GM23248 (cell line): ENCODE data around the gene CAPN14.

ENCODE experiments used
- EZH2 ChIP-seq: fragments of 200-600 bp; sonication (generic); IDR thresholded peaks from 2 replicates; pipeline ENCODE4 v1.6.1; 2018; ENCODE audit warnings: antibody characterized with exemption, mild to moderate bottlenecking; ENCODE audit not compliant: insufficient read depth, poor library complexity, severe bottlenecking
- EZH2phosphoT487 ChIP-seq: fragments of 200-600 bp; sonication (generic); IDR thresholded peaks from 2 replicates; pipeline ENCODE4 v1.6.1; 2018; ENCODE audit warnings: antibody characterized with exemption, moderate library complexity, mild to moderate bottlenecking, low read depth; ENCODE audit not compliant: insufficient read depth

DNA sequence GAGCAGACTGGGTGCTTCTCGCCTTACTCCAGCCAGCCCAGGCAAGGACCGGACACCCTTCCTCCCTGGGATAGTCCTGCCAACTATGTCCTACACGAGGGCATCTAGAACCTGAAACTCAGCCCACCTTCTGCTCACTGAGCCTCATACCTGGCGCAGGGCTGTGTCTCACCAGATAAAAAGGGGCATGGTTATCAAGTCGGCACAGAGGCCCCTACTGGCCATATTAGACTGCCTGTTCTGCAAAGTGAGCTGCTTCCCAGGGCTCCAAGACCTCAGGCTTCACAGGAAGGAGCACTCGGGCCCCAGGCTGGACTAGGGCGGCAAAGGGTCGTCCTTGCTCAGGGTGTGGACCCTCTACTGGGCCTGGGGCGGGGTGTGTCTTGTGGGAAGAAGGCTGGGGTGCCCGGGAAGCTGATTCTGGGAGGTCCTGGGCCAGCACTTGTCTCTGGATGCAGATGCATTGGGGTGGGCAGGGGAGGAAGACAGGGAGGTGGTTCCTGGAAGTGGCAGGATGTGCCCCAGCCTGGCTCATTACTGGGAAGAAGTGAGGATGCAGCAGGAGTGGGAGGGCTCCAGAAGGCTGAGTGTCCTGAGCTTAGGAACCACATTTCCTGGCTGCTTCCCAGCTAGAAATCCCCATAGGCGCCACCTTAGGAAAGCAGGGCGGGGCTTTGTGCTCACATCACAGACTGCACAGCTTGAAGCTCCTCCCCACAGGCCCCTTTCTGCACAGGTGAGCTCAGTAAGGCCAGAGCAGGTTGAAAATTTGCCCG lies 36.2 kb upstream of the CAPN14 start:
- TF ChIP-seq EZH2, result no peak
- TF ChIP-seq EZH2phosphoT487, result no peak
